ENCODE data around the gene WDR77.

GRCh38 chr1:111417755-111418154, 31.3 kb downstream of the WDR77 start:
- TF ChIP-seq POLR2A (IDR thresholded peaks at IDR 0.05; ENCODE audit: extremely low read depth, insufficient read length) (no peak), CTCF (IDR thresholded peaks at IDR 0.05; ENCODE audit: low read depth, low read length) (no peak), MYC (IDR thresholded peaks at IDR 0.05; ENCODE audit: low read depth, low read length) (no peak)
